Stimulated activated CD8-positive, alpha-beta memory T cell treated with anti-CD3 and anti-CD28 coated beads, Interleukin-12 subunit alpha, Interleukin-12 subunit beta, amount 100 ng/mL, for 24 hours (primary cell): ENCODE measurements around the gene LINC00632.
"Not testable (repeated sequence)": the region's sequence is repeated elsewhere in the genome, so short reads cannot be mapped to it uniquely, and the experiment has no call there.

Source experiments
- DNase-seq: peaks from one replicate; pipeline ENCODE4 v3.0.0-alpha.2; 2020; ENCODE audit errors: extremely low read depth

The LINC00632 gene

DNA sequence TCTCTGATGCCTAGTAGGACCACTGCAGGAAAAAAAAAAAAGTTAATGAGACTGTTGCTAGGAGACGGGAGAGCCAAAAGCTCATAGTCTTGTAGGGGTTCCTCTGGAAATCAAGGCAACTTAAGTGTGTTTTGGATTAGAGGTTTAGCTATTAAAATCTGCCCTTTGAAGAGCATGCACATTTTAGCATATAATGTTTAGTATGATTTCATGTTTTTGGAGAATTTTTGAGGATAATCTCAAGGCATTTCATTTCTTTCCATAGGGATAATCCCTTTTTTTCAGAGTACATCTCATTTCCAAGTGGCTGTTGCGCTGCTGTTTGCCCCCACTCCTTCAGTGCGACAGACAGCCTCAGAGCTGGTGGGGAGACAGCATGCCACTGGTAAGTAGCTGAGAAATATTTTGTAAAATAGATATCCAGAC lies at the start of gene LINC00632:
Gene LINC00632, plus strand, starts transcription at position 339 of the 426 bp plus-strand sequence.
- no peak for DNase-seq

DNA sequence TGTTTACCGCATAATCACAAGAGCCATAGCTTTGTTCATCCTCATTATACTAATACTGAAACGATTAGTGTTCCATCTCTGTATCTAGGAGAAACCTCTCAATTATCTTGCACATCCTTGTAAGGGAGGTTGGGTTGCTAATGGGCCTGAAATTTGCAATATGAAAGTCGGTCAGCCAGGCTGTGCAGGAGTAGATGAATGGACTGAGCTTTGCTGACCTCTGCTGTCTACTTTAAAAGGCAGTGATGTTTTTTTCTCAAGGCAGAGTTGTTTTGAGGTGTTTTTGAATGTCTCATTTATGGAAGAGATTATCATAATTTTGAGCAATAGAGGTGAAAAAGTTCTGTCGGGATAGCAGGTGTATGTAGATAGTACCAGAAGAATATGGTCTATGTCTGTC lies 47.9 kb upstream of the LINC00632 start:
- no peak for DNase-seq

DNA sequence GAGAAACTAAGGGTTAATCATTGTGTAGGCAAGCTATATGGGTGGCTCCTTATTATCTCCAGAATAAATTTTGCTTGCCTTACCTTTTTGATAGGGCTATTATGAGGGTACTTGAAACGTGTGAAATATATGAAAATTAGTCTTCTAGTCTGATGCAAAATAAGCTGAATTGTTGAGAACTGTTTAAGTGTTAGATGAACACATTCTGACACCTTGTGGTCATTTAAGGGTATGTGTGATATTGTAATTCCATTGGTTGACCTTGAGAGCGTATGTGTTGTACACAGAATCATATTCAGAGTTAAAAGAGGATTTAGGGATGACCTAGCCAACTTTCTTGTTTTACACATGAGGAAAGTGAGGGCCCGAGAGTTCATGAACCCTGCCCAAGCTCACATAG lies 44.6 kb upstream of the LINC00632 start:
- DNase-seq: no peak

DNA sequence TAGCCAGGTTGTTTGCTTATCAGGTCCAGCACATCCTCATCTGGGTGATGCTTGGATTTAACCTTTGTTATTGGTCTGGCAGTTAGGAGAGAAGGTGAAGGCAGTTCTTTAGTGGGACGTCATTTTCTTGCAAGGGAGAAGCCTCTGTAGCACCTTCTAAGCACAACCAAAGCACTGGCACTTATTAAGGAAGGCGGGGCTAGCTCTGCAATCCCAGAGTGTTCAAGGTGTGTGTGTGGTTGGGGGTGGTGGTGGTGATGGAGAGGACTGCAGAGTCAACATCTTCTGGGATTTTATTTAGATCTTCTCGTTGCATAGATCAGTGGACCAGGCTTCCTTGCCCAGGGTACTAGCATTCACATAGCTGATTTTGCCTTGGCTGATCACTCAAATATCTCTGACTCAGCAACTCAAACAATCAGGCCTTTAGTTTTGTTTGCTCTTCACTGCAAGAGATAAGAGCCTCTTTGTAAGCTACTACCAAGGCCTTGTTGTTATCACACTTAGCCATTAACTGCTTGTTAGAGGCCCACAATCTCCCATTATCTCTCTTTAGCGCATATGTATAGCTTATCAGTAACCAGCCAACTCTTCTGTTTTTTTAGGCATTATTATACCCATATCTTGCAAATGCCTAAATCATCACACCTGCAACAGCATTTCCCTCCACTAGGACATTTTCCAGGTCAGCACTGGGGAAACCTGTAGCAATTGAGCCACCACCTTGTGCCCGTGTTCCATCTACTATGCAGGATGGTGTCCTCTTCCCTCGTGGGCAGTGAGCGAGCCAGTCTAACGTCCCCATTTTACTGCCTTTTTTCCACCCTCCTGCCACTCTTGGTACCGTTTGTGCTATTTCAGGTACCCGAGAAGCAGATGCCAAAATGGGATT lies 36.5 kb upstream of the LINC00632 start:
- no peak for DNase-seq

DNA sequence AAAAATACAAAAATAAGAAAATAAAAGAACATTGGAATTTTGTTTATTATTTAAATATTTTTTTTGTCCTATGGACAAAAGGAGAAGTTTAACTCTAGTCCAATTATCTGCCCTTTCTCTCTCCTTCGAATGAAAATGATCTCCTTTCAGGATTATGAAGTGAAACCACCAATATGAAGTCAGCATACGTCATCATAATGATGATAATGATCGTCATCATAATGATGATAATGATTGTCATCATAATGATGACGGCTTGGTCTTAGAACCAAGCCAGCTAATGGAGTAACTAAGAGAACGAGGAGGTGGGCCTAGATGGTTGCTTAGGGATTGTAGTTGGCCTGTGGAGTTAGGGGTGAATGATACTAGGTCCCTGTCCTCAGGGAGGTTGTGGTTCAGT lies 21.9 kb upstream of the LINC00632 start:
- DNase-seq: no peak

DNA sequence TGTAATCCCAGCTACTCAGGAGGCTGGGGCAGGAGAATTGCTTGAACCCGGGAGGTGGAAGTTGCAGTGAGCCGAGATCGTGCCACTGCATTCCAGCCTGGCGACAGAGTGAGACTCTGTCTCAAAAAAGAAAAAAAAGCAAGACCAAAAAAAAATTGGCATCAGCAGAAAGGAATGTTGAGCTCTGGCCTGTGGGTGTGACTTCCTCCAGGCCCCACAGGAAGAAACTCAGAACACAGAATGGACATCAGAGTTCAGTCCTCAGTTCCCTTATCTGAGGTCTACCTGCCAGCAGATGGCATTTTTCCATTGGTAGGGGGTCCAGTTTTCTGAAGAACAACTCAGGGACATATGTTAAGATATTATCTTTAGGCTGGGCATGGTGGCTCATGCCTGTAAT lies 18.0 kb upstream of the LINC00632 start:
- DNase-seq: not testable (repeated sequence)

DNA sequence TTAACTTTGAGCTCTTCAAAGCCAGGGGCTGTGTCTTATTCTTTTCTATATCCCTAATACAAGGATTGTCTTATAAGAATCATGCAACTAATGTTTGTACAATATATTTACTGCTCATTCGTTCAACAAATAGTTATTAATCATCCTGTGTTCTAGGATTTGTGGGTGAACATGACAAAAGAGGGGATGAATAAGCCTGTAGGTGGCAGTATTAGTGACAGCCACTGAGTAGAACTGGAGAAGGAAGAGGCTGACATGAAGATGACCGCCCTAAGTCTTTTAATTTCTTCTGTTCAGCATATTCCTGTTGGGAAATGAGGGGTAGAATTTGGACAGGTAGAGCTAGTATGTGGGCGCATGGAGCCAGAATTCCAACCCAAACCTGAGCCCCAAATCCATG lies 11.9 kb upstream of the LINC00632 start:
- no peak for DNase-seq

DNA sequence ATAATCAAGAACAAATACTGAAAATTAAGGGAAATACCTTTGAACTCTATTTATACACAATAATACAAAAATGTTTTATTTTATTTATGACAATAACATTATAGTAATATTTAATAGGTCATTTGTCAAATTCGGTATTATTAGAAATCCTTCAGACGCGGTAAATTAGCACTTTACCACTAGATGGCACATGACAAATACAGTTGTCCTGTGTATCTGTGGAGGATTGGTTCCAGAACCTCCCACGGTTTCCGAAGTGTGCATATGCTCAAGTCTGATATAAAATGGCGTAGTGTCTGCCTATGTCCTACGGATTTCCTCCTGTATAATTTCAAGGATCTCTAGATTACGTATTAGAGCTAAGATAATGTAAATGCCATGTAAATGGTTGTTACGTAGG lies 8.1 kb upstream of the LINC00632 start:
- DNase-seq: no peak

DNA sequence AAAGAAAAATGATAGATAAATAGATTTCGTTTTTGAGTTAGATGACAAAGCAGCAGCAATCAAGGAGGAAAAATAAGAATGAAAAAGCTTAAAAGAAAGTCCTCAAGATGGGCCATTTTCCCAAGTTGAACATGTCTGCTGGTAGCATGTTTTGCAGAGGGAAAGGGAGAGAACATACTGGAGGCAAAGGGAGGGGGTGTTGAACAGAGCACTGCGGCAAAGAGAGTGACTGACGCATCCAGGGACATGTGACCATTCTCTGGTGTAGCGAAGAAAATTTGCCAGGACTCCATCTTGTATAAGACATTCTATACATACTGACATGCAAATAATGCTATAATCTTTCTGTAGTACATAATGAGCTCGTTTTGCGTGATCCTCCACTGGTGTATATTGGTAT lies 1.2 kb downstream of the LINC00632 start:
- DNase-seq: no peak

DNA sequence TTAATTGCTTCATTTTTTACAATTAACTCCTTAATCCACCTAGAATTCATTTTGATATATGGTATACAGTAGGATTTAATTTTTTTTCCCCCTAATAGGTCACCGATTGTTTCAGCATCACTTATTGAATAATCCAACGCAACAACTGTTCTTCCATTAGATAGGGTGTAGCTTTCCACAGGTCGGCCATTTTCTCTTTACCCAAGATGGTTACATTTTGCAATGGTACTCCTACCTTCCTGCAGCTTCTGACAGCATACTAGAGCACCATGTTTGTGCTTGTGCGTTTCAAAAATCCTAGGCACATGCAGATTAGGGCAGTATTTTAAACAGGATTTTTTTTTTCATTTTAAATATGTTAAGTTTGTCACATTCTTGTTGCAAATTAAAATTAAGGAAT lies 2.3 kb downstream of the LINC00632 start:
- DNase-seq: no peak

DNA sequence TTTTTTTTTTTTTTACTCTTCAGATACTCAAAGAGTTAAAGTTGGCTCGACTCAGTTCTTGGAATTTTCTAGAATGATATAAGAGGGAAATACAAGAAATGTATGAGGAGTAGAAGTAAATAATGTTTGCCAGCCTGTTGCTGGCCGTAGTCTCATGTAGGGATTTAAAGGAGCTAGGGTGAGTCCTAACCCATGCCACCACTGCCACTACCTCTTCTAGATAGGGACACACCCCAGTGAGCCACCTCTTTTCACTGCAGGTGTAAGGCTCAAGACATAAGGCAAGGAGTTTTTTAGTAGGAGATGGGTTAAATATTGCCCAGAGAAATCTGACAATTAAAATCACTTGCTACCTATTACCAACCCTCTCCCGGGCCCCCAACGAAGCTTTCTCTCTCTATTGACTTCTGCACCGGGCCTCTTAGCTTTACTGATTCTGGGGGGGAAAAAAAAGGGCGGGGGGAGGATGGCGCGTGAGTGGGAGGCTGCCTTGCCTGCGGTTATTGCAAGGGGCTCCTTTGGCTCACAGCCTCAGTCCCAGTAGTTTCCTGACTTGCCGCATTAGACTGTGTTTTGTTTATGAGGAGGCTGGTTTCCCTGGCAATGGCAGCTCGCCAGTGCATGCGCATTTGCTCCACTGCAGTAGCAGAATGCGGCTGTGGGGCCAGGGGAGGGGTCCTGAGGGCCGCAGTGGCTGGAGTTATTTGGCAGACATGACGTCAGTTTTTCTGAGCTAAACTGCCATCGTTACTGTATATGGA lies 3.0 kb downstream of the LINC00632 start:
- DNase-seq: no peak

DNA sequence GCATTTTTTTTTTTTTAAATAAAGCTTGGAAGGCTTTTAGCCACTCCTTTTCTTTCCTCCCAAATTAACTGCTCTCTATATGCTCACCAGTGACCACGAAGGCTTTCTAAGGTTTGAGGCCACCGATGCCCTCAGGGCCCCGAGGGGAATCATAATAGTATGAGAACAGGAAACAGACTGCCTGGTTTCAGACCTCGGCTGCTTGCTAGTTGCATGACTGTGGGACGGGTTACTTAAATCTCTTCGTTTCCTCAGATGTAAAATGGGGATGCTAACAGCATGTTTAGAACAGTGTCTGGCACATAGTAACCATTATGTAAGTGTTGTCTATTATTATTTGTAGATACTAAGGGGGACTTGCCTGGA lies 3.6 kb downstream of the LINC00632 start:
- no peak for DNase-seq

DNA sequence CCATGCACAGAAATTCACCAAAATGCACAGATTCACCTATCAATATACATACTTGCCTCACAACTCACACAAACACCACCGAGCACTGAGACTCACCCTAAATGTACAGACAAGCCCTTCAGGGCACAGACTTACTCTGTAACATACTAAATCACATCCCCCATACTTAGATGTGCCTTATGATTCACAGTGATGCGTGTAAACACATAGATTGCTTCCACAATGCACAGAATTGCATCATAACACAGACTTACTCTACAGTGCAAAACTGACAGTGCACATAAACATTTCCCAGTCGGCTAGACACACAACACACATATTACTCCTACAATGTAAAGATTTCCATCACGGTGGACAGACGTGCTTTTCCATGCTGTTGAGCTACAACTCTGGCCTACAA lies 6.2 kb downstream of the LINC00632 start:
- no peak for DNase-seq

DNA sequence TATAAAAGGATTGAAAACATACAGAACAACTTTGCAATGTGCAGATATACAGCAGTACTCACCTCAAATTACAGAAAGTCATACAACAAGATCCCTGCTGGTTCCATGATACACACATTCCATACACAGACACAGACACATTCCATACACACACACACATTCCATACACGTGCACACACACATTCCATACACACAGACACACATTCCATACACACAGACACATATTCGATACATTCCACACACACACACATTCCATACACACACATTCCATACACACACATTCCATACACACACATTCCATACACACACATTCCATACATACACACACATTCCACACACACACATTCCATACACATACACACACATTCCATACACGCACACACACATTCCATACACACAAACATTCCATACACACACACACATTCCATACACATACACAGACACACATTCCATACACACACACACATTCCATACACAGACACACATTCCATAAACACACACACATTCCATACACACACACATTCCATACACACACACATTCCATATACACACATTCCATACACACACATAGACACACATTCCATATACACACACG lies 13.7 kb downstream of the LINC00632 start:
- DNase-seq: no peak

DNA sequence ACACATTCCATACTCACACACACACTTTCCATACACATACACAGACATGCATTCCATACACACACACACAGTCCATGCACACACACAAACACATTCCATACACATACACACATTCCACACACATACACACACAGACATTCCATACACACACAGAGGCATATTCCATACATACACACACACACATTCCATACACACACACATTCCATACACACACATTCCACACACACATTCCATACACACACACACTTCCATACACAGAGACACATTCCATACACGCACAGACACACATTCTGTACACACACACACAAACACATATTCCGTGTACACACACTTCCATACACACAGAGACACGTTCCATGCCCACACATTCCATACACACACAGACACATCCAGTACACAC lies 14.8 kb downstream of the LINC00632 start:
- no peak for DNase-seq

DNA sequence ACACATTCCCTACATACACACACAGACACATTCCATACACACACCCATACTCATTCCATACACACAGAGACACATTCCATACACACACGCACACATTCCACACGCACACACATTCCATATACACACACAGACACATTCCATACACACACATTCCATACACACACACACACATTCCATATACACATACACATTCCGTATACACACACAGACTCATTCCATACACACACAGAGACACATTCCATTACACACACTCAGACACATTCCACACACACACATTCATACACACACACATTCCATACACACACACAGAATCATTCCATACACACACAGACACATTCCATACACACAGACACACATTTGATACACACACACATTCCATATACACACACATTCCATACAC lies 15.2 kb downstream of the LINC00632 start:
- DNase-seq: no peak

DNA sequence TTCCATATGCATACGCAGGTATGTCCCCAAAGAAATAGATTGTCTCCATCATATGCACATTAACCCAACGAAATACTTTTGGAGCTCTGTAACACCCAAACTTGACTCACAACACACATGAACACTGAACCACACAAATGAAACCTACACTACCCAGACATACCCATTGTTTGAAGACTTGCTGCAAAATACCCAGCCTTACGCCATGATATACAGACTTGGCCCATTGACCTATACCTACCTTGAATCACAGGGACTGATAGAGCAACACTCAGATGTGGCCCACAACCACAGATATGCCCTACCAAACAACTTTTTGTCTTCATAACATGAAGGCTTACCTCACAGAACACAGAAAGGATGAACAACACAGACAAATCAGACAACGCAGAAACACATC lies 15.9 kb downstream of the LINC00632 start:
- no peak for DNase-seq

DNA sequence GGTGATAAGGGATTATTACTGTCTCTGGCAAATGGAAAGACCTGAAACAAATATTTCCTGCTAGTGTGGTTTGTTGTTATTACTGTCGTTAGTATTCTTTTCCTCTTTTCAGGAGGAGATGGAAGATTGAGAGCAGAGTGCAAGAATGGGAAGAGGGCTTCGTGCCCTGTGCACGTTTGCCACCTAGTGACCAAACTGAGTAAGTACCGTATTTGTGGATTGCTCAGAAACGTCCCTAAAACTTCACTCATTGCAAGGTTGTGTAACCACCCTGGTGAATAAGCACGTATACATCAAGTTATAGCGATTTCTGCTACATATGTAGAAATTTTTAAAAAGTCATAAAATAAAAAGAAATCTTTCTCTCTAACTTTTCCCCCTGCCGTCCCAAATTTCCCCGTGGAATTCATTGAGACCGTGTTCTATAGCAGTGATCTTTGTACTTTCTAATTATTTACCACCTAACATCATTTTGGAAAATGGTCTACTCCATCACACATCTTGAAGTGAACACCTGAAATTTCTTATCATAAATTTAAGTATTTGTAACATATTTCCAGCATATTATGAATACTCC lies 24.3 kb downstream of the LINC00632 start:
- no peak for DNase-seq

DNA sequence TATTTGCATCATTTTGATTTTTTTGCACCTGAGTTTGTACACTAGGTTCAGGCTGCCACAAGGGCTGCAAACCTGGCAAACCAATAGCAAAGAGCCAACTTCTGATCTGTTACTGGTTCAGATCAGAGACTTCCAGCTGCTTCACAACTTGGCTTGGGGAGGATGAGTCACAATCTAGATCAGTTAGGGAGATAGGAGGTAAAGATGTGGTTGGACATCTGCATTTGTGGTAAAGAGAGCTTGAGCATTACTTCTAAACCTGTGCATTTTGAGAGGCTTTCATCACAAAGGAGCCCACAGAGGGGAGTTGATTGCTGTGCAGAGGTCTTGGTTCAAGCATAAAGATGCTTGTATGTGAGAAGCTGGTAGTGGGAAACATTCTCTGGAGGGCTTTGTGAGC lies 34.5 kb downstream of the LINC00632 start:
- no peak for DNase-seq

DNA sequence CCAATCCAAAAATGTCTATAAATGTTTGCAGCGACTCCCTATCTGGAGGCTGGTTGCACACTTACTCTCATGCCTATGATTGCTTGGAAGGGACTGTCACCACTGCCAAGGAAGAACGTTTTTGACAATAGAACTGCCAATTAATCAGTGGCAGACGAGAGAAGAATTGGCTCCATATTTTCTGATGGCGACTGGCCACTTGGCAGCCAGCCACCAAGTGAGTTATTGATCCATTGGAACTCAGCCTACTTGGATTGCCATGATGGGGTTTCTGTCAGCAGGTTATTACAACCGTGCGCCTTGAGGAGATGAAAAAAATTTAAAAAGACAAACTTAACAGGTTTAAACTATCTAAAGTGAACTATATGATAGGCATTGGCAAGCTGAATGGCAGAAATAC lies 47.4 kb downstream of the LINC00632 start:
- no peak for DNase-seq

DNA sequence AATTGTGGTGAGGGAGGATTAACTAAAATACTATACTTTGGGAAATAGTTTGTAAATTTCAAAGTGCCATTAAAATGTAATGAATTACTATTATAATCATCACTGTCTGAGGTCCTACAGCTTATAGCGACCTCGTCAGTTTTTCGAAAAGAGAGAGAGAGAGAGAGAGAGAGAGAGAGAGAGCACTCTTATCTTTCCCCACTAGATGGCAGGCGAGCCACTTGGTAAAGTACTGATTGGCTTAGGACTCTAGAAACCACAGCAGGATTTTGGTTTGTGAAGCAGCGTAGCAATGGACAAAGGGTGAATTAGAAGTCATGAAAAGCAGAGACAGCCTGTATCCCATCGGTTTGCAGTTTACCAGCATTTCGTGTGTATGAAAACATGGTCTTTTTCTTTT lies 52.5 kb downstream of the LINC00632 start:
- no peak for DNase-seq

DNA sequence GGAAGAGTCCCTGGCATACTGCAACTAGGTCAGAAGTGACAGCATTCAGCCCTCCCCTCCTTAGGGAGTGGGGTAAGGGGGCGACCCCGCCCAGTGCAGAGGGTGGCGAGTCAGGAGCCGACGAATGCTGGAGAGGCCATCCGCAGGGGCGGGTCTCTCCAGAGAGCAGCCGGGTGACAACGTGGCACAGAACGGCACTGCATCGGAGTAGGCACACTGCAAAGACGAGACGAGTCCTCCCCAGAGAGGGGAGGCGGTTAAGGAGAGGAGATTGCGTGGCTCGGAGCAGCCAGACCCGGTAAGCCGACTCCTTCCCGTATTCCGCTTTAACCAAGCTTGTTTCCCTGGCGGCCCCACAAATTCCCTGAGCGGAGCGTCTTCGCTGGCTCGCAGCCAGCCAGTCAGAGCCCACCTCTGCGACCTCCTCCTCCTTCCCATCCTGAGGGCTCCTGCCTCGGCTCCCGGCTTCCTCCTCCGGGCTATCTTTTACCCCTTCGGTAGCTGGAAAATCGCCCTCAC lies 54.9 kb downstream of the LINC00632 start:
- no peak for DNase-seq
